T follicular helper cell (primary cell): ENCODE results near the gene P2RY13.

Experiments used
- DNase-seq: peaks from one replicate; pipeline ENCODE4 v3.0.0-alpha.2; 2020; ENCODE audit warnings: low read depth

P2RY13 gene

DNA sequence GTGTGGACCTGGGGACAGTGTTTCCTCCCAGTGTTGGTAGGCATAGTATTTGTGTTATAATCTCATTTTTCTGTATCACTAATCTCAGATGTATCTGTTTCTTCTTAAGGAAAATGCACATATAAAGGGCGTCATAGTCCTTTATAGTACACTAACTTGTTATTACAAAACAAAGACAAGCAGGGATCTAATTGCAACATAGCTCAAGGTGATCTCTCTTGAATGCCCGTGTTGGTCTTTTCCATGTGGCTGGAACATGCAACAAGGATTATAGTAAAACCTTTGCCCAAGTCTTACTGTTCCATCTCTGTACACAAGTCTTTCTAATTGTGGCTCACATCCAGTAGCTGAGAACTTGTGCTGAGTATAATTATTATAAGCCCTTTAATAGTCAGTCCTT, 9.2 kb downstream of the P2RY13 start:
- no peak for DNase-seq

DNA sequence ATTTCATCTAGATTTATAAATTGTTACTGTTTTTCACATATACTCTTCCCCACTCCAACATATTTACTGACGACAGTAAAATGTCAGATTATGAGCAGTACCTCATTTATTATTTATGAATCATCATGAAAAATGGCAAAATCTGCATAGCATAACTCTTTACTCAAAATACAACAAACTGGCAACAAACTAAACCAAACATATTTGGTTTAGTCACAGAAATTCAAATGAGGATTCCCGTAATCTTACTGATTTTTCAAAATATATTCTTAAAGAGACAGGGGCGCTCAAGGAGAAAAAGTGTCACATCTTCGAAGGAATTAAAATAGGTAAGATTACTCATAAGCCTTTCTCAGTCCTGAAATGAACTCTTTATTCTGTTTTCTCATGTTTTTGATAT, 9.7 kb downstream of the P2RY13 start:
- DNase-seq: no peak

DNA sequence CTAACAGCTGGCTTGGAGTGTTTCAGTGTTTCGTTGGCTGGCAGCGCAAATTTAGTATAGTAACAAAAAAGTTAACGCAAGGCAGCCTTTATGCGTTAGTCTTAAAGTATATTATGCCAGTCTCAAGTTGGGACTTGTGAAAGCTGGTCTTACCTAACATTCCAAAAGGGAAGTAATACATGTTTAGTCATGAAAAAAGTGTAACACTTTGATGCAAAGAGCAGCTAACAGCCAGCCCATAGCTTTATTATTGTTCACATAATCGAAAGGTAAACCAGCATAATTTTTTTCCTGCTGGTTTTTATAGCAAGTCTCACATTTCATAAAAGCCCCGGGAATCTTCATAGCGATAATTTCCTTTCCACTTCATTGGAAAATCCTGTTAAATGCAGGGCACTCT, 10.4 kb downstream of the P2RY13 start:
- no peak for DNase-seq

DNA sequence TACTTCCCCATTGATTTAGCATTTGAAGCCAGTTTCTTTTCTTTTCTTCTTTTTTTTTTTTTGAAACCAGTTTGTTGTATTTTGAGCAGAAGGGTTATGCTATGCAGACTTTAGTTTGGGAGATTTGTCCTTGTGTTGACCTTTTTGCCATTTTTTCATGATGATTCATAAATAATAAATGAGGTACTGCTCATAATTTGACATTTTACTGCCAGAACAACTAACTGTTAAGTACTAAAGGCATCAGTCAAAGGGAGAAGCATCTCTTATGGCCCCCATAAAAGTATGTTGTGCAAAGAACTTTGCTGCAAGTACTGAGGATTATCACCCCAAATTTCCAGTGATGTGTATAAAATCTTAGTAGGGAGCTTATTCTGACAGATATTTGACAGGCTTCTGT, 11.0 kb downstream of the P2RY13 start:
- no peak for DNase-seq

DNA sequence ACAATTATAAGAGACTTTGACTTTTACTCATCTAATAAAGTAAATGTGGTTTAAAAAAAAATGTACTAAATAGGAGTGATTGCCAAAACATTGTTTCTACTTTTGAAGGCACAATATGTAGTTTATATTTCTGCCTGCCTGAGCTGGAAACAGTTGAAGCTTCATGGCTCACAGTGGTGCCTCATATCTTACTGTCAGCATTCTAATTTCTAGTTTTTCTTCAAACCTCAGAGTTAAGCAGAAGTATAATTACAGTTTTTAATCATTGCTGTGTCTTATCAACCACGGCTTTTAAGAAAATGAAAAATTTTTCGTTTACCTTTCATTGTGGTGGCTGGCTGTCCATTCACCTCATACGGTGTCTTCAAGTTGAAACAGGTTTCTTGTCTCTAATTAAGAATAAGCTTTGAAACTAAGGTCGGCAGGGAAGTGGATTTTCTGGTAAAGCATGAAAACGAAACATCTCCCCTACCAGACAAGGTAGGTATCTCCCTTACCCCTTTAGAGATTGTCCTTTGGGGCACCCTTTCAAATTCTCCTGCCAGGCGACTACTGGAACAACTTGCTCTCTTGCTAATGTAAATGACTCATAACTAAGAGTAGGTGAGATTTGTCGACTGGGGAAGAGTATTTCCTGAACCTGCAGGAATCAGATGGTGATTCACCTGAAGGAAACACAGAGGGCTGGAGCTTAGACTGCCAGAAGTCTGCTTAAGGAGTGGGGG, 12.9 kb downstream of the P2RY13 start, which contains the start of gene GPR87:
Gene GPR87, minus strand, starts transcription at position 554 of the 725 bp plus-strand sequence. CDS start 16,720 bp downstream, outside the sequence.
- DNase-seq: no peak

DNA sequence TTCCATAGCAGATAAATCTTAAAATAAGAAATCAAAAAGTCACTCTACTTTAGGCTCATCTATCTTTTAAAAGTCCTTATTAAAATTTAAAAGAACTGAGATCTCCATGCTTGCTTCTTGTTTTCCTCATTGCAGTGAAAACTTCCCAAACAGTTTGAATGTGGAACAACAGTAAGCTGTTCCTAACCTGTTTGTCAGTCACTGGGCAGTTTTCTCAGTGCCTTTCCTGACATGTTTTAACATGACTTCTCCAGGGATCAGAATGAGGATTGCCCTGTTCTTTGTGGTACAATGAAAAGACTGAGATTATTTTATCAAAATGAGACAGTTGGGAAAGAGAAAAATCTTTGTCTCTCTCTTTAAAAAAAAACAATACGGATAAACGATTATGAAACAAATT, 13.5 kb downstream of the P2RY13 start:
- no peak for DNase-seq

DNA sequence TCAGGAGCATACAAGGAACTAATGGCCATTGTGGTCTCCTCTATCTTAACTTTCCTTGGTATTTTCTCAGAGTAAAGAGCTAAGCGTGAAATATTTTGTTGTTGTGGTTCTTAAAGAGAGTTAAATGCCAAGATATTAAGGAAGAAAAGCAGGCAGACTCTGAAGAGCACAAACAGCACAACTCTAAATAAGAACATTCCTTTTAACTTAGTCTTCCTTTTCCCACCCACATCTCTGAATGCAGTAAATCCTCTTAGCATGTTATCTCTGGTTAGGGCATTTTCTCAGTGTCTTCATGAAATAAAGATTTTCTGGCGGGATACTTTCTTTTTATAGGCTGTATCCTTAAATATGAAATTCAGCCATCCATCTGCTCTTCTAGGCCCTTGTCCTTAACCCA, 14.2 kb downstream of the P2RY13 start:
- no peak for DNase-seq

DNA sequence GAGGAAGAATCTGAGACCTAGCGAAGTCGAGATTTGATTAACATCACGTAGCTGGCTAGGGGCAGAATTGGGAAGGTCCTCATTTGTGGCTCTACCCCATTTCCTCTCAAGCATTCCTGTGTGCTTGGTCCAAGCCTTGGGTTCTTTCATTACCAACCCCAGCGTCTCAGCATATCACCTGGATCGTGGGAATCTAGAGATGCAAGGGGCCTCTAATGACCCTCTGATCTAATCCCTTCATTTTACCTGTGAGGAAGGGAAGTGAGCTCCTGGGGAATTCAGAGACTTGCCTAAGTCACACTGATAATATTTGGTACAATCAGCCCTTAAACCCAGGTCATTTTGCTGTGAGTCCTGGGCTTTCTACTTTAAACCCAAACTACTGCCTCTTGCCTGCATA, 14.8 kb downstream of the P2RY13 start:
- no peak for DNase-seq

DNA sequence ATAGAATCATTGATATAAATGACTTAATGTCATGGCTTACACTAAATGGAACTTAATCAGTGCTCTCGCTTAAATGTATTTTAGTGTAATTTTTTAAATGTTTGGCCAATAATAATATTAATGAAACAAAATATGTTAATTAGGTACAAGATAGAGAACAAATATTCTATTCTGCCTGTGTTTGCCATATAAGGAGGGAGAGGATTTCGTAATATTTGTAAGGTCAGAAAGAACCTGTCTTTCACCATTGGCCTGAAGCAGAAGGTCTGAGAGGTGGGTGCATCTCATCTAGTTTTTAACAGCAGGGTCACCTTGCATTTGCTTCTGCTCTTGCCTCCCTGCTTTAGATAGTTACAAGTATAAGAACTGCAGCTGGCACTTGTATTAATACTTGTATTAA, 15.2 kb downstream of the P2RY13 start:
- no peak for DNase-seq

DNA sequence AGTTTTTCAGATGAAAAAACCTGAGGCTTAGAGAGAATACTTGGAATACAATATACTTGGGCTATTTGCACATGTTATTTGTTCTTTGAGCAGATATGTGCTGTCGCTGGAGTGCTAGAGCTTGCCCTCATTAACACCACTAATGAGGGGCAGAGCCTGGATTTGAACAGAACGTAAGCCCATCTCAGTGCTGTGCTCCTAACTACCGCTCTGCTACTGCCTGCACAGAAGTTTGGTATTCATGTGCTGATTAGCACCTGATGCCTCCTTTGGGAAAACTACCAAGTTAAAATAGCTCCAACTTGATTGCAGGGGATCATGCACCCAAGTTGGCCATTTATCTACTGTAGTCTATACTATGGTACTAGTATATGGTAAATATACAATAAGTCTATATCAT, 16.4 kb downstream of the P2RY13 start:
- no peak for DNase-seq

DNA sequence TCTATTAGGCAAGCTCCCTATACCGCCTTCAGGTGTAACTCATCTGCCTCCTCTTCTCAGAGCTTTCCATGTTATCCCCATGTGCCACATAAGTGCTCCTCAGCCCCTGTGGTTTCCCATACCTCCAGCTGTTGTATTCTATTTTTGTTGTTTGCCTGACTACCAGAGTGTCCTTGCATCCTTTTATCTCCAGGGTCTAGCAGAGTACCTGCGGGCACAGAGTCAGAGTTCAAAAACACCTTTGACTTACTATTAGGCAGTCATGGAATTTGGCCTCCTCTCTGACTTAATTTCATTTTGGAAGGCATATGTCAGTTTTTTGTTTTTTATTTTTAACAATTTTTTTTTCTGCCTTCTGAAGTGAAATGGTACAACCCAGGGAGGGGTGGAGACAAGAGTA, 19.8 kb downstream of the P2RY13 start:
- no peak for DNase-seq

DNA sequence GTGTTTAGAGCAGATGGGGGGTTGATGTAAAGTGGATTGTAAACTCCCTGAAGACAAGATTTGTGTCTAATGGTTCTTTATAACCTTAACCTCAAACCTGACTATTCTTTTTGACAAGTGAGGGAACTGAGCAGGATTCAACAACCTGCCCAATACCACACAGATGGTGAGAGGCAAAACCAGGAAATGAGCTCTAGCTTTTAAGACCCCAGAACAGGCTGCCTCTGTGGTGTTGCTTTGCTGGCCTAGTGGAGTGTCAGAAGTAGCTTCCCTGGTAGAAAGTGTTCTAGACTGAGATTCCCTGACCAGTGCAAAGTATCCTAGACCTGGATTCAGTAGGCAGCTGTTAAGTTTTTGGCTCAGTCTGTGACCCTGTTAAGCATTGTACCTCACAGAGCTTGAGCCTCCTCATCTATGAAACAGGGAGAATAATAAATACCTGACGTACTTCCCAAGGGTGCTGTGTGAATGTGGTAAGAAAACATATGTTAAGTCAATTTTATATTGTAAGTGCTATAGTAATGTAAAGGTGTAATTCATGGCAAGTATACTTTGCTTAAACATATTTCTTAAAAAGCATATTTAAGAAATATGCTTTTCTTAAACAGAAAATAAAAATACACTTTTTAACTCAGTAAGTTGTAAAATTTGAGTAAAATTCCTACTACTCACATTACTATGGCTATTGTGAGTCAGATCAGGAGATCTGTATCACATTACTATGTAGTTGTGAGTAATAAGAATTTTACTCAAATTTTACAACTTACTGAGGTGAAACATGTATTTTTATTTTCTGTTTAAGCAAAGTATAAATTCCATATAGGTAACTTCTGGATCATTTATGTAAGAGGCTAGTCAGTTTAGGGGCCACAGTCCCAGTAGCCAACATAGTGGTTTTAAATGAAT, 21.5 kb downstream of the P2RY13 start:
- no peak for DNase-seq

DNA sequence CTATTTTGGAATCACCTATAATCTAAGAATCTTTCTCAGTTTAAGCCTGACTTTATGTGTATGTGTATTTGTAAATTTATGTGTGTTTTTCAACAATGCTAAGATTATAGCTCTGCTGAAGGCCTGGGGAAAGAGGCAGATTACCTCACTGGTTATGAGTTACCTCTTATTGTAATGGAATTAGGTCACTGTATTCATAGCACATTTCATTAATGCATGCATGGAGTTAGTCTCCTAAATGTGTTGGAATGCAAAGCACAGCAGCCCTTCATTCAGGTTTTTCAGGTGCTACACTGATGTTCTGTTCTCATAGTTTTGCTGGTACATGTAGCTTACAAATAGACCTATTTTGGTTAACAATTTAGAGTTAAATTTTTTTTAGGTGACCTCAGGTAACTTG, 22.2 kb downstream of the P2RY13 start:
- DNase-seq: no peak

DNA sequence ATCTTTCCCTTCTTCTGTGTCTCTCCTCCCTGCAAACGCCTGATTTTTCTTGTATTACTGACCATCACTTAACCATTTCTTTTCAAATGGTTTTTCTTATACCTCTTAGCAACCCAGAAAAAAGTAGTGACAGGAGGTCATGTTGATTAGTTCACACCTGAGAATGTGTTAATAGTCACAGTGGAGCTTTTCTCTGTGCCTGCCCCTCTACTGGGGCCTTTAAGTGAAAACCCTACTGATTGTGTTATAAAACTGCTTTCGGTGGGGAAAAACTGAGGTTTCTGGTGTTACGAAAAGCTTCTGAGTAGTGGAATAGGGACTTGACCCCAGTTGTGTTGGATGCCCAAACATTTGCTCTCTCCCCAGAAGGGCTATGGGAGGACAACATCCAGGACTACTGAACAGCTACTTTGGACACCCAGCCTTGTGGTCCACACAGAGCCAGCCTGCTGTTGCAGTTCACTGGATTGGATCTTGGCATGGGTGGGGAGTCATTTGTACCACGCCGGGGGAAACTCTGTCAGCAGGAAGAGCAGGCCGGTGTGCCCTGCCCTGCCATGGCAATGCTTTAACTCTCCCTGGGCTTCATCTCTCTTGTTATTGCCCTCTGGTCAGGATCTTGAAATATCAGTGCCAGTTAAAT, 23.1 kb downstream of the P2RY13 start:
- no peak for DNase-seq

DNA sequence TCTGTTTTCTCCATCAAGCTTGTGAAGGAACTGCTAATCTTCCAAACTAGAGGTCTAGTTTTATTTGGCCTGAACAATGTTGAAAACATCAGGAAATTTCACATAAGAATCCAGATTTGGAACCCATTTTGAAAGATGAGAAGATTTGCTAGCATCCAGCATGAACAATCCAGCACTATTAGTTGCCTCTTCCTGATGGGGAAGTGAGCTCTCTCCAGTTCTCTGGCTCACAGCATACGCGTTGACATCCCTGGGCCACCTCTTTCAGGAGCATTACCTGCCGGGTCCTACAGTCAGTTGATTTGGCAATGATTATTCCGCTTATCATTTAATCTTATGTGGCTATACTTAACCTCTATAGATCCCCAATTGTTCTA, 23.6 kb downstream of the P2RY13 start:
- no peak for DNase-seq

DNA sequence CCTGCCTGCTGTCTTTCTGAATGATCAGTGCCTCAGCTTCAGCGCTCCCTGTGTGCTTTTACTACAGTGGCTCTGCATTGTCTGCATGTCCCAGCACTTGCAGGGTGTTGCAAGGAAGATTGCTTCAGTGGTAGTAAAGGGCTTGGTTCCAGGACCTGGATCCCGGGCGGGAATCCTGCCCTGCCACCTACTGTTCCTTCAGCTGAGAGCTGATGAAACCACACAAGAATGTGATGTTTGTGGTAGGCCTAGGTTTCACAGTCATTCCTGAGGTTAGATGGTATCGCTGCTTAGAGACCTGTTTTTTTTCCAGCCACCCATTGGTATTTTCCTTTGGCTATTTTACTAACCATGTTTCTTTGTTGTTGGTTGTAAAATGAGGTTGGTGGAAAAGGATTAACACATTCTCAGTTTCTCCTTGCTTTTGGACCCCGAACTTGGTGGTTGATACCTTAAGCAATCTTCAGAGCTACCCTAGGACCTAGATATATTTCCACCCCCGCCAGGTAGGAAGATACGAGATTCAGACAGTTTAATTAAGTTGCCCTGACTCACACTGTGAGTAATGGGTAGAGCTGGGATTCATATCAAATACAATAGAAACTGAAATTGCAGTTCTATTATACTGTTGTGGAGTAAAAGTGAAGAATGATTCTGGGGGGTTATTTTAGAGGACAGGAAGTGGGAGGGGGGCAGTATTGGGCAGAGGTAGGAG, 24.1 kb downstream of the P2RY13 start:
- no peak for DNase-seq

DNA sequence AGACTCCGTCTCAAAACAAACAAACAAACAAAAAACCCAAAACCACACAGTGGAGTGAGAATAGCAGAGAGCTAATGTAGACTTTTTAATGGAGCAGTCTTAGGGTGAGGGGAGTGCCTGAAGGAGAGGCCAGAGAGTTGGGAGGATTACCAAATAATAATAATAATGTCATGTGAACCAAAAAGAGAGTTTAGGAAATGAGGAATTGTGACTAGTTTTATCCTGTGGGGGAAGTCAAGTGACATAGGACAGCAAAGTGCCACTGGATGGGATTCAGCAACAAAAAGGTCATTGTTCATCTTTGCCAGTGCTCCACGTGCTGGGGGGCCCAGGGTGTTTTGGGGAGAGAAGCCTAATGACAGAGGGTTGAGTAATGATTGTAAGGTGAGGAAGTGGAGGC, 25.6 kb downstream of the P2RY13 start:
- DNase-seq: no peak

DNA sequence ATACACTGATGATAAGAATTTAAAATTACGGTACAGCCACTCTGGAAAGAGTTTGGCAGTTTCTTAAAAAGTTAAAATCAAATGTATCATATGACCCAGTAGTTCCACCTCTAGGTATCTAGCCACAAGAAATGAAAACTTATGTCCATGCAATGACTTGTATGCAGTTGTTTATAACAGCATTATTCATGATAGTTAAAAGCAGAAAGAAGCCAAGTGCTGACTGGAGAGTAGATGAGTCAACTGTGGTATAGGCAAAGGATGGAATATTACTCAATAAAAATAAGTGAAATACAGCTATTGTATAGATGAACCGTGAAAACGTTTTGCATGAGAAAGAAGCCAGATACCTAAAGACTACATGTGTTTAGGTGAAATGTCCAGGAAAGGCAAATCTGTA, 27.6 kb downstream of the P2RY13 start:
- DNase-seq: no peak

DNA sequence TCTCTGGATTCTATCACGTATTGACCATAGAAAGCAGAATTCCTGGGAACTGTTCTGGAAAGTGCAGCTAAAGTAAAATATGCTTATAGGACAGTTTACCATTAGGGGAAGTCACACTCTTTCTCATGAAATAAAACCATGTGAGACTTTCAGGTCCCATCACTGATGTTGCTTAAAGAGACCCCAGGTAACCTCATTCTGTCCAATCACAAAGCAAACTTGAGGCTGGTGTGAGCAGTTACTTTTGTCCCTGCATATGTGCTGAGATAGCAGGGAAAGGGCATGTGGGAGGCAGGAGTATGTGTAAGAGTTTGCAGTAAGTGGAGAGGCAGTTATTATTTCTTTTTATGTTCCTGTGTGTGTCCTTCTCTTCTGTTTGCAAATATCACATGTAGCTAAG, 28.8 kb downstream of the P2RY13 start:
- no peak for DNase-seq

DNA sequence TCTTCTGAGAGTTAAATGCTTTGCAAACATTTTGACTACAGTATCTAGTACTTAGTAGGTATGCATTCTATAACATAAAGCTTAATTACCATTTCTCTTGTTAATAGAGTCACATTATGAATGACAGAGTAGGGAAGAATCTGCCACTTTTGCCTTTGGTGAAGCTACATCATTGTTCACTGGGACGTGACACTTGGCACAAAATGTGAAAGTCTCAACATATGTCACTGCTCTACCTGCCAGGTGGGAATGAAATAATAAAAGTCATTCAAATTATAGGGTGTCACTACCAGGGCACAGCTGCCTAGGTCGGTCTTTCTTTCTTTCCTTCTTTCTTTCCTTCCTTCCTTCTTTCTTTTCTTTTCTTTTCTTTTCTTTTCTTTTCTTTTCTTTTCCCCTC, 30.3 kb downstream of the P2RY13 start:
- no peak for DNase-seq

DNA sequence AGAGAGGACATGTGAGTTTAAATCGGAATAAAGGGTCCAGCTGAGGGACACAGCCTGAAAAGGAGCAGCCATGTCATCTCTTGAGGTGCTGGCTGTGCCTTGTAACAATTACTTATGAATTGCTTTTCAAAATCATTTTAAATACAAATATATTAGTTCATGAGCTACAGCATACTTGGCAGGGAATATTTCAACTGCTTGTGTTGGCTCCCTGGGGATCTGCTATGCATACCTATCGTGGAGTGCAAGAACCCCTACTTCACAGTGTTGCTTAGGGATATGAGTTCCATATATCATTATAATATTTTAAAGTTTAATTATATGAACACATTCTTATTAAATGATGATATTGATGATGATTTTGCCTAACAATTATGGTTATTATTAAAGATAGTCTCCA, 31.9 kb downstream of the P2RY13 start:
- DNase-seq: no peak

DNA sequence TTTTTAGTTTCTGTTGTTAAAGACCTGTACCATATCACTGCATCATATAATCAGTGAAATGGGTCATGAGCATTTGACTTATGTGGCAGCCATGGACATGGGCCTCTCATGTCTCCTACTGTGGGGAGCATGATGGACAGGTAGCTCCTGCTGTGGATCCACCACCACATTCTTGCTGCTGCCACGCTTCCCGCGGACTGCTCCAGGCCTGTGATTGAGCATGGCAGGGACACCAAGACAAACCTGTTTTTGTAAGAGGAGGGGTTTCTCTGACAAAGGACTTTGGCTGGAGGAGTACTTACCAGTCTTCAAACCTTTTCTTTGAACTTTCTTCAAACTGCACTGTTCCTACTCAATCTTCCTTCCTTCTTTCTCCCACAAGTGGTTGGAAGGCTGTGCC, 33.1 kb downstream of the P2RY13 start:
- DNase-seq: no peak
